ENCODE data around the gene TMEM115.

The TMEM115 gene

GRCh38 chr3:50353245-50354004, 5.9 kb downstream of the TMEM115 start:
- no peak for DNase-seq (ENCODE audit: low read depth in 2 of 2)

GRCh38 chr3:50352781-50353180, 6.5 kb downstream of the TMEM115 start:
- no peak for DNase-seq (ENCODE audit: low read depth in 2 of 2)

GRCh38 chr3:50351323-50351697, 8.0 kb downstream of the TMEM115 start:
- no peak for DNase-seq (ENCODE audit: low read depth in 2 of 2)

GRCh38 chr3:50350527-50351322, 8.6 kb downstream of the TMEM115 start, which contains the start of the genes CYB561D2 and NPRL2:
CYB561D2 (plus strand) TSS chr3:50350862; CDS start chr3:50351434, 572 bp downstream.
NPRL2 (minus strand) TSS chr3:50350775; CDS start chr3:50350652, 123 bp downstream.
- DNase-seq (ENCODE audit: low read depth in 2 of 2) = peak; percentile 98 to 99

- no peak for DNase-seq (ENCODE audit: low read depth in 2 of 2)
Measured at GRCh38 chr3:50350213-50350526, 9.2 kb downstream of the TMEM115 start.

- DNase-seq (ENCODE audit: low read depth in 2 of 2) = peak; percentile 59 to 67
Measured at GRCh38 chr3:50347187-50347813, 12.0 kb downstream of the TMEM115 start.

- peak; percentile 76 to 78 for DNase-seq (ENCODE audit: low read depth in 2 of 2)
Measured at GRCh38 chr3:50345586-50346234, 13.6 kb downstream of the TMEM115 start, which contains the start of gene ZMYND10. ZMYND10 (minus strand) TSS chr3:50345732; CDS start chr3:50345579, 153 bp downstream.

- no peak for DNase-seq (ENCODE audit: low read depth in 2 of 2)
Measured at GRCh38 chr3:50345008-50345407, 14.3 kb downstream of the TMEM115 start.

- no peak for DNase-seq (ENCODE audit: low read depth in 2 of 2)
Measured at GRCh38 chr3:50342813-50343633, 16.3 kb downstream of the TMEM115 start.

- DNase-seq (ENCODE audit: low read depth in 2 of 2) = no peak
Measured at GRCh38 chr3:50341996-50342650, 17.2 kb downstream of the TMEM115 start.

GRCh38 chr3:50341537-50341936, 17.8 kb downstream of the TMEM115 start:
- no peak for DNase-seq (ENCODE audit: low read depth in 2 of 2)

- peak; percentile 59 to 79 for DNase-seq (ENCODE audit: low read depth in 2 of 2)
Measured at GRCh38 chr3:50340448-50341329, 18.6 kb downstream of the TMEM115 start, which contains the start of gene RASSF1. RASSF1 (minus strand) TSS chr3:50340836; CDS start chr3:50340805, 31 bp downstream.

- DNase-seq (ENCODE audit: low read depth in 2 of 2) = no peak
Measured at GRCh38 chr3:50340147-50340447, 19.2 kb downstream of the TMEM115 start.

- DNase-seq (ENCODE audit: low read depth in 2 of 2) = no peak
Measured at GRCh38 chr3:50339485-50340146, 19.7 kb downstream of the TMEM115 start.

GRCh38 chr3:50338965-50339364, 20.4 kb downstream of the TMEM115 start:
- DNase-seq (ENCODE audit: low read depth in 2 of 2) = no peak

GRCh38 chr3:50337175-50337861, 22.0 kb downstream of the TMEM115 start:
- peak; percentile 91 to 98 for DNase-seq (ENCODE audit: low read depth in 2 of 2)

GRCh38 chr3:50336452-50337174, 22.7 kb downstream of the TMEM115 start:
- DNase-seq (ENCODE audit: low read depth in 2 of 2) = peak in 1 of 2 donors; percentile 40
